Measurements from ENCODE around the gene PLP2.

The PLP2 gene

GRCh38 chrX:49187526-49187925 is 15.8 kb downstream of the PLP2 start:
- no peak for DNase-seq

- DNase-seq, result no peak
Observed at GRCh38 chrX:49188468-49189076, 16.9 kb downstream of the PLP2 start.

- no peak for DNase-seq
Observed at GRCh38 chrX:49189606-49190005, 17.9 kb downstream of the PLP2 start.

- DNase-seq, result peak; percentile 95
Observed at GRCh38 chrX:49190821-49191573, 19.3 kb downstream of the PLP2 start.

DNA sequence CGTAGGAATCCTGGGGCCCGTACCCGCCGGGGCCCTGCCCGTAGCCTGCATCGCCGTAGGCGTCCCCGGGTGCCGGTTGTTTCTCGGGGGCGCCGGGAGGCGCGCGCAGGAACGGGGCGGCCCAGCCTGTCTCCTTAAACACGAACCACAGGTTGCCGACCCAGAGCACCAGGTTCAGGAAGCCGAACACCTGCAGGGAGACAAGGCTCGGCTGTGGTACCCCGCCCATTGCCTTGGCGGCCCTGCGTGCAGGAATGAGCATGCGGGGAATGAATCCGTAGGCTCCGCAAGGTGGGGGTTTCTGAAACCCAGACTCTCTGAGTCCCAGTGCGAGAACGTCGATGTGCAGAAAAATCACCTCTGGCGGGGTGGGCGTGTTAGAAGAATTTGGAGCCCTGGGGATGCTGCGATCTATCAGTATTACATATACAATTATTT is 19.9 kb downstream of the PLP2 start:
- DNase-seq, result no peak

- DNase-seq, result peak; percentile 37
Observed at GRCh38 chrX:49192722-49193328, 21.1 kb downstream of the PLP2 start.

GRCh38 chrX:49193542-49193964 is 21.9 kb downstream of the PLP2 start:
- DNase-seq, result no peak

DNA sequence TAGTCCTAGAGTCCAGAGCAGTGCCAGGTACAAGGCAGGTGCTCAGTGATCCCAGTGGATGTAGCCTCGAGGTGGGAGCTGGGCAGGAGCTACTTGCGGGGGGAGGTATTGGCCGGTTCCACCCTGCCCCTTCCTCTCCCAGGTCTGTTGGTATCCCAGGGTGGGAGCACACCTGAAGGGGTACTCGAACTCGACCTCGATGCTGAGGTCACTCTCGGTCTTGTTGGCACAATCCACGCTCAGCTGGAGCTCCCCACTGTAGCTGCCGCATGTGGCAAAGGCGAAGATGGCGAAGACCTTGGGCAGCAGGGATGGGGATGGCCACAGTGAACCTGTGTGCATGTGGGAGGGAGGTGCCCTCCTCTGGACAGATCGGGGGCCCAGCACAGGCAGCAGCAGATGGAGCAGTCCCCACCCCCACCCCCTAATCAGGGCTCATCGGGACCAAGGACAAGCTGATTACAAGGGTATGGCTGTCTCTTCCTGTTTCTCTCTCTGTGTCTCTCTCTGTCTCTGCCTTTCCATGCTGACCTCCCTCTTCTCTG is 25.9 kb downstream of the PLP2 start:
- DNase-seq, result no peak

- no peak for DNase-seq
Observed at GRCh38 chrX:49198540-49199314, 27.0 kb downstream of the PLP2 start.

GRCh38 chrX:49199315-49199595 is 27.6 kb downstream of the PLP2 start:
- no peak for DNase-seq

- peak; percentile 87 for DNase-seq
Observed at GRCh38 chrX:49199906-49200771, 28.4 kb downstream of the PLP2 start, which contains the start of gene SYP. Gene SYP (minus strand): TSS chrX:49200193. CDS start chrX:49200186, 7 bp downstream.

GRCh38 chrX:49202022-49202421 is 30.3 kb downstream of the PLP2 start:
- no peak for DNase-seq

DNA sequence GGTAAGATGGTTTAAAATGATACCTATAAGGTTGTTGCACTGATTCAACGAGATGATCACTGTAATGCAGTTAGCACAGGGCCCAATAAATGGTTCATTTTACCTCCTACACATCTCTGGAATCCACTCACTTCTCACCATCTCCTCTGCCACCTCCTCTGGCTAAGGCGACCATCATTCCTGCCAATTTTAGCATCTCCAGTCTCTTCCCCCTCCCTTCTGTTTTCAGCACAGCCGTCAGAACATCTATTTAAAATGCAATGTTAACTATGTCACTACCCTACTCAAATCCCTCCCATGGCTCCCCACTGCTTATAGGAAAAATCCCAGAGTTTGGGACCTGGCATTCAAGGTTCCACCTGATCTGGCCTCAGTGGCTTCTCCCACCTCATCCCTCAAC is 31.8 kb downstream of the PLP2 start:
- no peak for DNase-seq

DNA sequence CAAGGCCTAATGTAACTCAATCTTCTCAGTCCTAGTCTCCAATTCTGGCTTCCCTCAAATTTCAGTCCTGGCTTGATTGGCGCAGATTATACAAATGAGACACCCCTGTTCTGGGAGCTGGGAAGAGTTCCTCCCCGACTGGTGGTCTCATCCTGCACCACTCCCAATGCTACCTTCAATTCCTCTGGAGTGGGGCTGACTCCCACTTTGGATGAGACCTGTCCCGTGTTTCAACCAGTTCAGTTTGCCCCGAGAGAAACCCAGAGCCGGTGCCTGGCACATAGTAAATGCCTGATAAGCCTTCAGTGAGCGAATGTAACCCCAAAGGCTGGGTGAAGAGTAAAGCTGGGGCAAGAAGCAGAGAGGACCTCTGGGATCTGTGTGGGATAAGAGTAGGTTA is 32.3 kb downstream of the PLP2 start:
- no peak for DNase-seq

GRCh38 chrX:49204709-49205108 is 33.0 kb downstream of the PLP2 start:
- DNase-seq, result no peak

- DNase-seq, result no peak
Observed at GRCh38 chrX:49205443-49205842, 33.7 kb downstream of the PLP2 start.

GRCh38 chrX:49206543-49206942 is 34.8 kb downstream of the PLP2 start:
- no peak for DNase-seq

- DNase-seq, result no peak
Observed at GRCh38 chrX:49208399-49208798, 36.7 kb downstream of the PLP2 start.

DNA sequence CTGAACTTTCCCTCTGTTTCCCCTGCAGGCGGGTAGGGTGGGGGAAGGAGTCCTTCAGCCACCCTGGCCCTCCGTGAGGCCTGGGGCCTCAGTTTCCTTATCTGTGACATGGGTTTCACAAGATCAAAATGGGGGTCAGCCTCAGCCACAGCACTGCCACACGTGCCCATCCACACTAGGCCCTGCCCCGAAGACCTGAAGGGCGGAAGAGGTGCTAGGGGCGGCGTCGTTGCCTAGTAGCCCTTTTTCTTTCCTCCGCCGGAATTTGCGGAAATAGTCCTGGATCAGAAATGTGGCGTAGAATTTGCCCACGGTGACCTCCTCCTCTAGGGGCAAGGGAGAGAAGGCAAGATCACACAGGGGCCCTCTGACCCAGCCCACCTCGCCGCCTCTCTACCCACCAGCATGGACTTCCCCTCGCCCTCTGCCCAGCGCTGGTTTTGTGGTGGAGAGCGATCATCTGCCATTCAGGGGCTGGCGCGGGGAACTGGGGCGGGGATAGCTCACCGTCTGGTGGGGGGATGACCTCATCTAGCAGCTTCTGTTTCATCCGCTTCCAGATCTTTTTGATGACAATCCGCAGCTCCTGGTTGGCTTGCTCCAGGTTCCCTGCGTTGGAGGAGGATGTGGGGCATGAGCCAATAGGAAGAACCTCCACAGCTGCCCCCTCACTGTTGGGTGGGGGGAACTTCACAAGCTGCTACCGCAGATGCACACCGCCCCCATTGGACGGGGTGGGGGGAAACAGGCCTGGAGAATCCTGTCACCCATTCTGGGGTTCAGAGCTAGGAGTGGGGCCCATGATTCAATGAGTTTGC is 37.9 kb downstream of the PLP2 start:
- peak; percentile 36 for DNase-seq

GRCh38 chrX:49210406-49210805 is 38.7 kb downstream of the PLP2 start:
- DNase-seq, result no peak

- no peak for DNase-seq
Observed at GRCh38 chrX:49211074-49211473, 39.4 kb downstream of the PLP2 start.
